OCI-LY1 (cell line): ENCODE data around the gene TMEM52B.

Experiments used
- H2AFZ ChIP-seq: fragments of 200-600 bp; sonication (generic), shearing (Covaris generic); 2 replicates; pipeline ENCODE4 v1.6.0; 2014; ENCODE audit warnings: antibody characterized with exemption, mild to moderate bottlenecking, low read length
- H3F3A ChIP-seq: fragments of 200-600 bp; sonication (generic), shearing (Covaris generic); 2 replicates; pipeline ENCODE4 v1.6.0; 2014; ENCODE audit warnings: mild to moderate bottlenecking, antibody characterized with exemption, low read length, moderate library complexity; ENCODE audit not compliant: insufficient read depth
- H3K27ac ChIP-seq: fragments of 200-600 bp; sonication (generic); 2 replicates; pipeline ENCODE4 v1.5.1; 2014; ENCODE audit warnings: low read length, mixed run types, mild to moderate bottlenecking, low read depth; ENCODE audit not compliant: poor library complexity, severe bottlenecking
- H3K27me3 ChIP-seq: fragments of 200-600 bp; sonication (generic); 2 replicates; pipeline ENCODE4 v1.6.0; 2014; ENCODE audit warnings: antibody characterized with exemption, mild to moderate bottlenecking, low read length, moderate library complexity; ENCODE audit not compliant: insufficient read depth
- H3K36me3 ChIP-seq: fragments of 200-600 bp; sonication (generic); 2 replicates; pipeline ENCODE4 v1.6.1; 2014; ENCODE audit warnings: mild to moderate bottlenecking, antibody characterized with exemption, low read length, moderate library complexity, mixed read lengths; ENCODE audit not compliant: insufficient read depth
- H3K4me1 ChIP-seq: fragments of 200-600 bp; sonication (generic); 2 replicates; pipeline ENCODE4 v1.5.1; 2014; ENCODE audit warnings: mild to moderate bottlenecking, low read length, moderate library complexity; ENCODE audit not compliant: insufficient read depth, severe bottlenecking
- H3K4me2 ChIP-seq: fragments of 200-600 bp; sonication (generic), shearing (Covaris generic); 2 replicates; pipeline ENCODE4 v1.6.1; 2014; ENCODE audit warnings: low read length
- H3K4me3 ChIP-seq: fragments of 200-600 bp; sonication (generic); 2 replicates; pipeline ENCODE4 v1.5.1; 2014; ENCODE audit warnings: low read length, low read depth, mild to moderate bottlenecking, mixed read lengths; ENCODE audit not compliant: poor library complexity, severe bottlenecking
- H3K79me2 ChIP-seq: fragments of 200-600 bp; shearing (Covaris generic); 2 replicates; pipeline ENCODE4 v1.6.1; 2016; ENCODE audit warnings: mixed run types, low read length, mixed read lengths; ENCODE audit not compliant: insufficient read depth
- H3K9ac ChIP-seq: fragments of 200-600 bp; sonication (generic), shearing (Covaris generic); 2 replicates; pipeline ENCODE4 v1.6.1; 2014; ENCODE audit warnings: mild to moderate bottlenecking, low read length, mixed read lengths
- H3K9me2 ChIP-seq: fragments of 200-600 bp; sonication (generic), shearing (Covaris generic); 2 replicates; pipeline ENCODE4 v1.6.1; 2014; ENCODE audit warnings: low read depth, mild to moderate bottlenecking, low read length, mixed read lengths
- H3K9me3 ChIP-seq: fragments of 200-600 bp; shearing (Covaris generic); 2 replicates; pipeline ENCODE4 v1.6.1; 2014; ENCODE audit warnings: low read length, mixed read lengths
- H4K20me1 ChIP-seq: fragments of 200-600 bp; sonication (generic), shearing (Covaris generic); 2 replicates; pipeline ENCODE4 v1.6.0; 2016; ENCODE audit warnings: mild to moderate bottlenecking, low read length; ENCODE audit not compliant: insufficient read depth
- EZH2 ChIP-seq: fragments of 200-600 bp; sonication (generic), shearing (Covaris generic); IDR thresholded peaks from 2 replicates; pipeline ENCODE4 v1.8.0; 2017; ENCODE audit warnings: borderline replicate concordance, mixed run types, mild to moderate bottlenecking, antibody characterized with exemption, low read length, moderate library complexity, mixed read lengths
- TF ChIP-seq, protein P1 (sequence below): fragments of 200-600 bp; sonication (generic), shearing (Covaris generic); IDR thresholded peaks from 2 replicates; pipeline ENCODE4 v1.5.1; 2017; ENCODE audit warnings: mild to moderate bottlenecking, antibody characterized with exemption, low read length, moderate library complexity, mixed read lengths

TMEM52B gene

GRCh38 chr12:10179776-10180181 is 947 bp downstream of the TMEM52B start:
- no peaks in the 10 kb centered on the region for H4K20me1 ChIP-seq
- no peaks in the 10 kb centered on the region for H3K36me3 ChIP-seq
- no peak overlapping the region for H3K4me2 ChIP-seq
- no peak overlapping the region for H3K4me3 ChIP-seq
- no peak overlapping the region for H3K9ac ChIP-seq
- no peak overlapping the region for H3K27ac ChIP-seq
- 0 out of 2 replicates have a peak, but pooled peaks cover 4% of the 10 kb centered on the region for H3K27me3 ChIP-seq
- no peaks in the 10 kb centered on the region for H3K79me2 ChIP-seq
- no peak overlapping the region for H2AFZ ChIP-seq
- TF ChIP-seq EZH2, result no peak
- TF ChIP-seq, protein P1, sequence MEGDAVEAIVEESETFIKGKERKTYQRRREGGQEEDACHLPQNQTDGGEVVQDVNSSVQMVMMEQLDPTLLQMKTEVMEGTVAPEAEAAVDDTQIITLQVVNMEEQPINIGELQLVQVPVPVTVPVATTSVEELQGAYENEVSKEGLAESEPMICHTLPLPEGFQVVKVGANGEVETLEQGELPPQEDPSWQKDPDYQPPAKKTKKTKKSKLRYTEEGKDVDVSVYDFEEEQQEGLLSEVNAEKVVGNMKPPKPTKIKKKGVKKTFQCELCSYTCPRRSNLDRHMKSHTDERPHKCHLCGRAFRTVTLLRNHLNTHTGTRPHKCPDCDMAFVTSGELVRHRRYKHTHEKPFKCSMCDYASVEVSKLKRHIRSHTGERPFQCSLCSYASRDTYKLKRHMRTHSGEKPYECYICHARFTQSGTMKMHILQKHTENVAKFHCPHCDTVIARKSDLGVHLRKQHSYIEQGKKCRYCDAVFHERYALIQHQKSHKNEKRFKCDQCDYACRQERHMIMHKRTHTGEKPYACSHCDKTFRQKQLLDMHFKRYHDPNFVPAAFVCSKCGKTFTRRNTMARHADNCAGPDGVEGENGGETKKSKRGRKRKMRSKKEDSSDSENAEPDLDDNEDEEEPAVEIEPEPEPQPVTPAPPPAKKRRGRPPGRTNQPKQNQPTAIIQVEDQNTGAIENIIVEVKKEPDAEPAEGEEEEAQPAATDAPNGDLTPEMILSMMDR, result no peak
- H3F3A ChIP-seq, result no peaks in the 10 kb centered on the region
- H3K4me1 ChIP-seq, result no peaks in the 10 kb centered on the region
- no peaks in the 10 kb centered on the region for H3K9me2 ChIP-seq
- H3K9me3 ChIP-seq, result no peaks in the 10 kb centered on the region

- Histone ChIP-seq H3K9me3 (no peaks in the 10 kb centered on the region), H3K4me2 (no peak overlapping the region), H3K79me2 (no peaks in the 10 kb centered on the region), H3K27me3 (0 out of 2 replicates have a peak, but pooled peaks cover 4% of the 10 kb centered on the region), H3K9ac (no peak overlapping the region), H3K4me1 (no peaks in the 10 kb centered on the region), H4K20me1 (no peaks in the 10 kb centered on the region), H3F3A (no peaks in the 10 kb centered on the region), H3K27ac (no peak overlapping the region), H3K36me3 (no peaks in the 10 kb centered on the region), H3K9me2 (no peaks in the 10 kb centered on the region), H2AFZ (no peak overlapping the region), H3K4me3 (no peak overlapping the region)
- TF ChIP-seq, protein P1, result no peak
- TF ChIP-seq EZH2, result no peak
These were observed 3.7 kb downstream of the TMEM52B start for GRCh38 chr12:10182354-10183049.

GRCh38 chr12:10184261-10184843 is 5.5 kb downstream of the TMEM52B start:
- Histone ChIP-seq H3K4me2 (no peak overlapping the region), H3K9ac (no peak overlapping the region), H3F3A (no peaks in the 10 kb centered on the region), H3K4me1 (no peaks in the 10 kb centered on the region), H3K79me2 (no peaks in the 10 kb centered on the region), H3K27ac (no peak overlapping the region), H3K9me2 (no peaks in the 10 kb centered on the region), H2AFZ (no peak overlapping the region), H3K36me3 (no peaks in the 10 kb centered on the region), H4K20me1 (no peaks in the 10 kb centered on the region), H3K9me3 (no peaks in the 10 kb centered on the region), H3K27me3 (0 out of 2 replicates have a peak, but pooled peaks cover 4% of the 10 kb centered on the region), H3K4me3 (no peak overlapping the region)
- no peak for TF ChIP-seq EZH2
- TF ChIP-seq, protein P1, result no peak
